SH-SY5Y (cell line): ENCODE data around the gene TM4SF4.

Experiments used
- GATA2 ChIP-seq: IDR thresholded peaks from 2 replicates; pipeline ENCODE4 v1.6.1; 2011; ENCODE audit warnings: mild to moderate bottlenecking, low read depth, low read length
- GATA3 ChIP-seq: IDR thresholded peaks from 2 replicates; pipeline ENCODE4 v1.6.1; 2011; ENCODE audit warnings: low read depth, mild to moderate bottlenecking, low read length, moderate library complexity

The TM4SF4 gene

GRCh38 chr3:149552700-149553099 lies 78.2 kb downstream of the TM4SF4 start:
- TF ChIP-seq GATA3 (no peak), GATA2 (no peak)
